Measurements from ENCODE around the gene POU6F2. TPM values are rescaled to one million over a fixed set of nuclear protein-coding genes. Genes with fewer than 3 reads are reported as not detected.

Gene POU6F2
- total and polyA plus RNA-seq, 2 experiments from 2014 or later = 7.2 to 7.3 TPM

DNA sequence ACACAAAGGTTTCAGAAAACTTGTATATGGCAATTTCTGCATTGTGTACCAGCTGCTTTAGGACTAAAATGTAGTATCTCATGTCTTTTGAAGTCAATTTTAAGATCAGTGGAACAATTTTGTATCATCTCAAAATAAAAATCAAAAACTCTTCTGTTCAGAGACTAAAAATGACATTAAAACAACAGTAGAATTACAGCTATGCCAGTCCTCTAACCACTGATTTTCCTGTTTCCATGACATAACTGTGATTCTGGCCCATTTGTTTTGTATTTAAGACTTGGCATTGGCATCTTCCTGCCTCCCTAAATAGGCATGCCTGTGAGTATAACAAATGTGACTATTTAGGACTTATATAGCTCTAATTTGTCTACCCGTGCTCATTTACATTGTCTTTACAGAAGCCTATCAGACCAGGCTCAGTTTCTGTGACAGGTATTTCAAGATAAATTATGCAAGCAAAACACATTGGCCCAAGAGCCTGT, 39.7 kb upstream of the POU6F2 start:
- Histone ChIP-seq H4K20me1 (replicated peaks; ENCODE audit: insufficient read depth) (no peaks in the 10 kb centered on the region), H2AFZ (0 out of 2 replicates have a peak overlapping the region, but pooled peaks have one; percentile 5), H3K79me2 (replicated peaks; ENCODE audit: insufficient read depth) (no peaks in the 10 kb centered on the region), H3K4me3 (no peak overlapping the region), H3K4me2 (no peak overlapping the region), H3K36me3 (ENCODE audit: insufficient read depth) (no peaks in the 10 kb centered on the region), H3K9me2 (ENCODE audit: insufficient read depth) (no peaks in the 10 kb centered on the region), H3K4me1 (ENCODE audit: insufficient read depth) (no peaks in the 10 kb centered on the region), H3K27me3 (ENCODE audit: insufficient read depth) (no peaks in the 10 kb centered on the region), H3F3A (replicated peaks; ENCODE audit: low read depth) (no peaks in the 10 kb centered on the region), H3K27ac (ENCODE audit: low read depth) (no peak overlapping the region)
- H3K9me3 Mint-ChIP-seq = no peaks in the 10 kb centered on the region
- peaks cover 15% of the 10 kb centered on the region for H3K4me1 Mint-ChIP-seq
- DNase-seq (ENCODE audit: low spot score) (no peak), ATAC-seq (no peak)
- H3K36me3 Mint-ChIP-seq (ENCODE audit: low read depth) = no peaks in the 10 kb centered on the region
- H3K4me3 Mint-ChIP-seq = no peak overlapping the region
- H3K27me3 Mint-ChIP-seq (ENCODE audit: insufficient read depth, low read depth, poor library complexity) = no peaks in the 10 kb centered on the region
- H3K27ac Mint-ChIP-seq = no peak overlapping the region
- TF ChIP-seq, protein P1, sequence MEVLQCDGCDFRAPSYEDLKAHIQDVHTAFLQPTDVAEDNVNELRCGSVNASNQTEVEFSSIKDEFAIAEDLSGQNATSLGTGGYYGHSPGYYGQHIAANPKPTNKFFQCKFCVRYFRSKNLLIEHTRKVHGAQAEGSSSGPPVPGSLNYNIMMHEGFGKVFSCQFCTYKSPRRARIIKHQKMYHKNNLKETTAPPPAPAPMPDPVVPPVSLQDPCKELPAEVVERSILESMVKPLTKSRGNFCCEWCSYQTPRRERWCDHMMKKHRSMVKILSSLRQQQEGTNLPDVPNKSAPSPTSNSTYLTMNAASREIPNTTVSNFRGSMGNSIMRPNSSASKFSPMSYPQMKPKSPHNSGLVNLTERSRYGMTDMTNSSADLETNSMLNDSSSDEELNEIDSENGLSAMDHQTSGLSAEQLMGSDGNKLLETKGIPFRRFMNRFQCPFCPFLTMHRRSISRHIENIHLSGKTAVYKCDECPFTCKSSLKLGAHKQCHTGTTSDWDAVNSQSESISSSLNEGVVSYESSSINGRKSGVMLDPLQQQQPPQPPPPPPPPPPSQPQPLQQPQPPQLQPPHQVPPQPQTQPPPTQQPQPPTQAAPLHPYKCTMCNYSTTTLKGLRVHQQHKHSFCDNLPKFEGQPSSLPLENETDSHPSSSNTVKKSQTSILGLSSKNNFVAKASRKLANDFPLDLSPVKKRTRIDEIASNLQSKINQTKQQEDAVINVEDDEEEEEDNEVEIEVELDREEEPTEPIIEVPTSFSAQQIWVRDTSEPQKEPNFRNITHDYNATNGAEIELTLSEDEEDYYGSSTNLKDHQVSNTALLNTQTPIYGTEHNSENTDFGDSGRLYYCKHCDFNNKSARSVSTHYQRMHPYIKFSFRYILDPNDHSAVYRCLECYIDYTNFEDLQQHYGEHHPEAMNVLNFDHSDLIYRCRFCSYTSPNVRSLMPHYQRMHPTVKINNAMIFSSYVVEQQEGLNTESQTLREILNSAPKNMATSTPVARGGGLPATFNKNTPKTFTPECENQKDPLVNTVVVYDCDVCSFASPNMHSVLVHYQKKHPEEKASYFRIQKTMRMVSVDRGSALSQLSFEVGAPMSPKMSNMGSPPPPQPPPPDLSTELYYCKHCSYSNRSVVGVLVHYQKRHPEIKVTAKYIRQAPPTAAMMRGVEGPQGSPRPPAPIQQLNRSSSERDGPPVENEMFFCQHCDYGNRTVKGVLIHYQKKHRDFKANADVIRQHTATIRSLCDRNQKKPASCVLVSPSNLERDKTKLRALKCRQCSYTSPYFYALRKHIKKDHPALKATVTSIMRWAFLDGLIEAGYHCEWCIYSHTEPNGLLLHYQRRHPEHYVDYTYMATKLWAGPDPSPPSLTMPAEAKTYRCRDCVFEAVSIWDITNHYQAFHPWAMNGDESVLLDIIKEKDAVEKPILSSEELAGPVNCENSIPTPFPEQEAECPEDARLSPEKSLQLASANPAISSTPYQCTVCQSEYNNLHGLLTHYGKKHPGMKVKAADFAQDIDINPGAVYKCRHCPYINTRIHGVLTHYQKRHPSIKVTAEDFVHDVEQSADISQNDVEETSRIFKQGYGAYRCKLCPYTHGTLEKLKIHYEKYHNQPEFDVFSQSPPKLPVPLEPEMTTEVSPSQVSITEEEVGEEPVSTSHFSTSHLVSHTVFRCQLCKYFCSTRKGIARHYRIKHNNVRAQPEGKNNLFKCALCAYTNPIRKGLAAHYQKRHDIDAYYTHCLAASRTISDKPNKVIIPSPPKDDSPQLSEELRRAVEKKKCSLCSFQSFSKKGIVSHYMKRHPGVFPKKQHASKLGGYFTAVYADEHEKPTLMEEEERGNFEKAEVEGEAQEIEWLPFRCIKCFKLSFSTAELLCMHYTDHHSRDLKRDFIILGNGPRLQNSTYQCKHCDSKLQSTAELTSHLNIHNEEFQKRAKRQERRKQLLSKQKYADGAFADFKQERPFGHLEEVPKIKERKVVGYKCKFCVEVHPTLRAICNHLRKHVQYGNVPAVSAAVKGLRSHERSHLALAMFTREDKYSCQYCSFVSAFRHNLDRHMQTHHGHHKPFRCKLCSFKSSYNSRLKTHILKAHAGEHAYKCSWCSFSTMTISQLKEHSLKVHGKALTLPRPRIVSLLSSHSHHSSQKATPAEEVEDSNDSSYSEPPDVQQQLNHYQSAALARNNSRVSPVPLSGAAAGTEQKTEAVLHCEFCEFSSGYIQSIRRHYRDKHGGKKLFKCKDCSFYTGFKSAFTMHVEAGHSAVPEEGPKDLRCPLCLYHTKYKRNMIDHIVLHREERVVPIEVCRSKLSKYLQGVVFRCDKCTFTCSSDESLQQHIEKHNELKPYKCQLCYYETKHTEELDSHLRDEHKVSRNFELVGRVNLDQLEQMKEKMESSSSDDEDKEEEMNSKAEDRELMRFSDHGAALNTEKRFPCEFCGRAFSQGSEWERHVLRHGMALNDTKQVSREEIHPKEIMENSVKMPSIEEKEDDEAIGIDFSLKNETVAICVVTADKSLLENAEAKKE (CRISPR knock-in tag; IDR thresholded peaks at IDR 0.05) = no peak
- TF ChIP-seq CREB1 (CRISPR knock-in tag; IDR thresholded peaks at IDR 0.05; ENCODE audit: low read depth) = no peak
- no peak for TF ChIP-seq EZH2phosphoT487 (IDR thresholded peaks at IDR 0.05; ENCODE audit: unreplicated experiment)
- TF ChIP-seq EZH2 (IDR thresholded peaks at IDR 0.05; ENCODE audit: low read depth, unreplicated experiment) = no peak
- TF ChIP-seq ZNF114 (CRISPR knock-in tag; IDR thresholded peaks at IDR 0.05) = no peak
- no peak for TF ChIP-seq ETS1 (IDR thresholded peaks at IDR 0.05)
- no peak for TF ChIP-seq POLR2AphosphoS5 (IDR thresholded peaks at IDR 0.05; ENCODE audit: low read depth)
- TF ChIP-seq NANOG (IDR thresholded peaks at IDR 0.05; ENCODE audit: borderline replicate concordance) = no peak
- no peak for TF ChIP-seq ZNF331 (CRISPR knock-in tag; IDR thresholded peaks at IDR 0.05; ENCODE audit: low read depth)
- TF ChIP-seq, protein P2, sequence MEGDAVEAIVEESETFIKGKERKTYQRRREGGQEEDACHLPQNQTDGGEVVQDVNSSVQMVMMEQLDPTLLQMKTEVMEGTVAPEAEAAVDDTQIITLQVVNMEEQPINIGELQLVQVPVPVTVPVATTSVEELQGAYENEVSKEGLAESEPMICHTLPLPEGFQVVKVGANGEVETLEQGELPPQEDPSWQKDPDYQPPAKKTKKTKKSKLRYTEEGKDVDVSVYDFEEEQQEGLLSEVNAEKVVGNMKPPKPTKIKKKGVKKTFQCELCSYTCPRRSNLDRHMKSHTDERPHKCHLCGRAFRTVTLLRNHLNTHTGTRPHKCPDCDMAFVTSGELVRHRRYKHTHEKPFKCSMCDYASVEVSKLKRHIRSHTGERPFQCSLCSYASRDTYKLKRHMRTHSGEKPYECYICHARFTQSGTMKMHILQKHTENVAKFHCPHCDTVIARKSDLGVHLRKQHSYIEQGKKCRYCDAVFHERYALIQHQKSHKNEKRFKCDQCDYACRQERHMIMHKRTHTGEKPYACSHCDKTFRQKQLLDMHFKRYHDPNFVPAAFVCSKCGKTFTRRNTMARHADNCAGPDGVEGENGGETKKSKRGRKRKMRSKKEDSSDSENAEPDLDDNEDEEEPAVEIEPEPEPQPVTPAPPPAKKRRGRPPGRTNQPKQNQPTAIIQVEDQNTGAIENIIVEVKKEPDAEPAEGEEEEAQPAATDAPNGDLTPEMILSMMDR (conservative IDR thresholded peaks at IDR 0.05; ENCODE audit: low read depth in 2 of 2) = no peak

Measured in GM23338 (cell line).